Breast epithelium (tissue), 4 donors: ENCODE measurements around the gene EEF1AKMT1. TPM values are rescaled to one million over a fixed set of nuclear protein-coding genes. Genes with fewer than 3 reads are reported as not detected.

Experiments used
- DNase-seq, 2 donors: peaks; one replicate each; pipeline ENCODE4 v3.0.0-alpha.2; 2019; ENCODE audit warnings: low spot score in 2 of 2
- H3K27ac ChIP-seq, 2 donors: fragments of 200-600 bp; sonication (generic) in 1 of 2; one replicate each; pipeline ENCODE4 v1.5.1; 2016 to 2019; ENCODE audit warnings: mild to moderate bottlenecking in 1 of 2
- H3K27me3 ChIP-seq, 2 donors: fragments of 200-600 bp; sonication (generic) in 1 of 2; one replicate each; pipeline versions ENCODE4 v1.5.1 to v1.6.0; 2017 to 2019; ENCODE audit warnings: control low read depth in 1 of 2, mild to moderate bottlenecking in 1 of 2
- H3K36me3 ChIP-seq: fragments of 200-600 bp; one replicate; pipeline ENCODE4 v1.5.1; 2019
- H3K4me1 ChIP-seq, 2 donors: fragments of 200-600 bp; sonication (generic); one replicate each; pipeline ENCODE4 v1.5.1; 2016 to 2019; ENCODE audit warnings: control low read depth in 1 of 2
- H3K4me3 ChIP-seq, 3 donors: fragments of 200-600 bp; sonication (generic); 1 replicate in 2 of 3; 2 replicates in 1 of 3; pipeline ENCODE4 v1.5.1; 2016 to 2019; ENCODE audit warnings: mild to moderate bottlenecking in 3 of 3, moderate library complexity in 2 of 3
- H3K9me3 ChIP-seq, 2 donors: fragments of 200-600 bp; sonication (generic) in 1 of 2; one replicate each; pipeline ENCODE4 v1.5.1; 2016 to 2019; ENCODE audit warnings: control low read depth in 1 of 2
- POLR2A ChIP-seq: fragments of 450-650 bp; IDR thresholded peaks from one replicate; pipeline ENCODE4 v1.6.1; 2016; ENCODE audit warnings: antibody characterized with exemption, mild to moderate bottlenecking, moderate library complexity
- POLR2AphosphoS5 ChIP-seq, 3 donors: sonication (generic); formaldehyde crosslinking; IDR thresholded peaks; one replicate each; pipeline ENCODE4 v1.6.1; 2017; ENCODE audit warnings: antibody characterized with exemption in 3 of 3
- intact Hi-C: fragments of 100-400 bp; cut with DNase I; formaldehyde crosslinking; loops from one replicate; pipeline ENCODE4 v1.15.1; 2023; ENCODE audit warnings: low total_unique reads
- total RNA-seq, 3 donors: library from RNA; depleted of rRNA; stranded (reverse); fragments of >200 nt; gene quantifications; one replicate each; pipeline ENCODE4 v1.1.0, GENCODE V29; 2016
- TF ChIP-seq, protein P1 (sequence below), 3 donors: fragments of 450-650 bp; IDR thresholded peaks; one replicate each; pipeline ENCODE4 v1.5.1; 2016 to 2017; ENCODE audit warnings: antibody characterized with exemption in 3 of 3, mild to moderate bottlenecking in 3 of 3, moderate library complexity in 3 of 3

The EEF1AKMT1 gene, protein sequence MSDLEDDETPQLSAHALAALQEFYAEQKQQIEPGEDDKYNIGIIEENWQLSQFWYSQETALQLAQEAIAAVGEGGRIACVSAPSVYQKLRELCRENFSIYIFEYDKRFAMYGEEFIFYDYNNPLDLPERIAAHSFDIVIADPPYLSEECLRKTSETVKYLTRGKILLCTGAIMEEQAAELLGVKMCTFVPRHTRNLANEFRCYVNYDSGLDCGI
- 10 to 100 TPM in 2 of 3 donors, 1 to 10 TPM in 1; 9.0 to 16.1 (median 13.5) TPM for total RNA-seq

DNA sequence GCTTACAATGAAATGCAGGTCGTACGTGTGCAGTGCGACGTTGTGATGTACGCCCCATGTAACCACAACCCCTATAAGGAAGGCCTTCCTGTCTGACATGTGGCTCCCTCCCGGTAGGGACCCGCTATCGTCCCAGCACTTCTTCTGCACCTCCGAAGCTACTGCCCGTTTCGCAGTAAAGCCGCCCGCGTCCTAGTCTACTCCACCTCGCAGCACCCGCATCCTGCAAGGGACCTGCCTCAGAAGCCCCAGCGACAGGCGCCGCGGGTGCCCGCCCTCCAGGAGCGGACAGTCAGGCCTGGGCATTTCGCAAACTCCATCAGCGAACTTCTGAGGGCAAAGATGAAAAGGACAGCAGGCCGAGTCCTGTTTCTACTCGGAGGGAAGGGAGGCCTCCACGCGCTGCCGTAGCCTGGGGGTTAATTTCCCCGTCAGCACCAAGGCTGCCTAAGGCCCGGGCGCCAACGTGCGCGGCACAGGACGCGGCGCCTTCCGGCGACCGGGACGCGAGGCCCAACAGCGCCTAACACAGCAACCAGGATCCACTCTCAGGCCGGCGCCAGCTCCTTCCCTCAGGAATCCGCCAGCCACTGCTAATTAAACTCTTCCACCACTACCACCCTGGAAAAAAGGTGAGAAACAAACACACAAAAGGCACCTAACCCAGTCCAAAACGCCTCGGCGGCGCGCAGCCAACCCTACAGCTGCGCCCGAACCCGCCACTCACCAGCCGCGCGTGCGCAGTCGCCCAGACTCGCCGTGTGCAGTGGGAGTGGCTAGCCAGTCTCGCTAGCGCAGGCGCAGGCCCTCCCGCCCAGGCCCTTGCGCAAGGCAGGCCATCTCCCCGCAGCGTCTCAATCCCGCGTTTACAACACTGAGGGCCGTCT, at the start of gene EEF1AKMT1:
Gene EEF1AKMT1, minus strand, starts transcription at position 768 of the 887 bp plus-strand sequence. CDS start 16,363 bp downstream, outside the sequence.
- Histone ChIP-seq H3K27ac (peak within 1 kb of the TSS; percentile 92 to 93), H3K4me3 (peak within 1 kb of the TSS; percentile 69 to 70 (median 70)), H3K27me3 (no peaks in the 10 kb centered on the region), H3K9me3 (peaks cover 0 to 15% of the 10 kb centered on the region in 2 donors), H3K36me3 (no peaks in the 10 kb centered on the region), H3K4me1 (peaks cover 3 to 6% of the 10 kb centered on the region in 2 donors)
- DNase-seq: peak; percentile 83 to 91
- intact Hi-C loops: no loop called here
- TF ChIP-seq, protein P1, sequence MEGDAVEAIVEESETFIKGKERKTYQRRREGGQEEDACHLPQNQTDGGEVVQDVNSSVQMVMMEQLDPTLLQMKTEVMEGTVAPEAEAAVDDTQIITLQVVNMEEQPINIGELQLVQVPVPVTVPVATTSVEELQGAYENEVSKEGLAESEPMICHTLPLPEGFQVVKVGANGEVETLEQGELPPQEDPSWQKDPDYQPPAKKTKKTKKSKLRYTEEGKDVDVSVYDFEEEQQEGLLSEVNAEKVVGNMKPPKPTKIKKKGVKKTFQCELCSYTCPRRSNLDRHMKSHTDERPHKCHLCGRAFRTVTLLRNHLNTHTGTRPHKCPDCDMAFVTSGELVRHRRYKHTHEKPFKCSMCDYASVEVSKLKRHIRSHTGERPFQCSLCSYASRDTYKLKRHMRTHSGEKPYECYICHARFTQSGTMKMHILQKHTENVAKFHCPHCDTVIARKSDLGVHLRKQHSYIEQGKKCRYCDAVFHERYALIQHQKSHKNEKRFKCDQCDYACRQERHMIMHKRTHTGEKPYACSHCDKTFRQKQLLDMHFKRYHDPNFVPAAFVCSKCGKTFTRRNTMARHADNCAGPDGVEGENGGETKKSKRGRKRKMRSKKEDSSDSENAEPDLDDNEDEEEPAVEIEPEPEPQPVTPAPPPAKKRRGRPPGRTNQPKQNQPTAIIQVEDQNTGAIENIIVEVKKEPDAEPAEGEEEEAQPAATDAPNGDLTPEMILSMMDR (IDR thresholded peaks at IDR 0.05): no peak
- peak; percentile 89 to 94 (median 91) for TF ChIP-seq POLR2AphosphoS5 (IDR thresholded peaks at IDR 0.05)
- TF ChIP-seq POLR2A: peak; percentile 80

DNA sequence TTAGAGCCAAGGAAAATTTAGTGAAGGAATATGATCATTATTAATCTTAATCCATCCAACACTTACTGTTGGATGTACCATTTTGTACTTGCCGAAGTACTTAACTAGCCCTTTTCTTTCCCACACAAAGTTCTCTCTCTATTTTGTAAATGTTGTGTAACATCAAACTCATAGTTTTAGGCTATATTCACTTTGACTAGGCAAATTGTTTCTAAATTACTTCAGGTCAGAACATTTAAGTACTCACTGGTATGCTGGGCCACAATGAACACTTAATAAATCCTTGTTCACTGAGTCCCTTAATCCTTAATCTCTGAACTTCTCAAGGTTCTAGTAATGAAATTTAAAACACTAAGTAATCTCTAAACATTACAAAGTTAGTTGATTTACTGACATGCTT, 49.3 kb upstream of the EEF1AKMT1 start:
- DNase-seq: no peak
- no peaks in the 10 kb centered on the region for H3K4me1 ChIP-seq
- H3K27me3 ChIP-seq: no peaks in the 10 kb centered on the region
- TF ChIP-seq POLR2AphosphoS5 (IDR thresholded peaks at IDR 0.05) (no peak), POLR2A (no peak)
- TF ChIP-seq, protein P1 (IDR thresholded peaks at IDR 0.05): no peak
- no peak overlapping the region for H3K4me3 ChIP-seq
- intact Hi-C loops: no loop called here
- H3K9me3 ChIP-seq: no peaks in the 10 kb centered on the region
- no peaks in the 10 kb centered on the region for H3K36me3 ChIP-seq
- H3K27ac ChIP-seq: no peak overlapping the region

DNA sequence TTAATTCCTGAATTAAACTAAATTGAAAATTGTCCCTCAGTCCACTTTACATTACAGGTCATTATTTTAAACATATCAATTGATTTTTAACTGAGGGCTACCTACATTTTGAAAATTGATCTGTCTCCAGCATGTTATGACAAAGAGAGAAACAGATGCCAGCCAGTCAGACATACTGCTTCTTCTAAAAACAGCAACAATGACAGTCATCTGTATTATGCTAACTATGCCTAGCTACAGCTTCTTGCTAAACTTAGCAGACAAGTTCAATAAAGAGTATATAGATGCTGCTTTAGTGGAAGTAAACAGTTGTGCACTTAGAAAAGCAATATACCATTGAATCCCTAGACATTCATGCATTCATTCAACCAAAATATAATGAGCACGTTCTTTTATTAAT, 48.6 kb upstream of the EEF1AKMT1 start:
- no peaks in the 10 kb centered on the region for H3K4me1 ChIP-seq
- intact Hi-C loops: no loop called here

DNA sequence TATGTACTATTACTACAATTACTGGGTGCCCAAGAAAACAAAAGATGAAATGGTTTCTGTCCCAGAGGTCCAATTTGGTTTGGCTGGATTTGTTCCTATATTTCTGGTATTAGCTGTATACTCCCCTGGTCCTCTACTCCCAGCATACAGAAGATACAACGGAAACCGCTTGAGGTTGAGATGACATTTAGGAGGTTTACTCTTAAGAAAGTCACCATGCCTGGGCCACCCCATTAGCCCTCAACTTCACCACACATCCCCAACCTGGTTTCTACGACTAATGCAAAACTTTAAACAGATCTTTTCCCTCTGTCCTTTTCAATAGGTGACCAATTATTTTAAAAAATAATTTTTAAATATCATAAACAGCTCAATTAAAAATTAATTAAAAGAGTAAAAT, 46.0 kb upstream of the EEF1AKMT1 start:
- H3K27ac ChIP-seq: no peak overlapping the region
- no peaks in the 10 kb centered on the region for H3K4me1 ChIP-seq
- intact Hi-C loops: no loop called here
- no peak overlapping the region for H3K4me3 ChIP-seq
- H3K27me3 ChIP-seq: no peaks in the 10 kb centered on the region
- no peaks in the 10 kb centered on the region for H3K36me3 ChIP-seq
- DNase-seq: no peak
- TF ChIP-seq POLR2AphosphoS5 (IDR thresholded peaks at IDR 0.05) (no peak), POLR2A (no peak)
- TF ChIP-seq, protein P1 (IDR thresholded peaks at IDR 0.05): no peak
- H3K9me3 ChIP-seq: no peaks in the 10 kb centered on the region

More for the DNA sequence above, 48.6 kb upstream of the EEF1AKMT1 start:
- no peaks in the 10 kb centered on the region for H3K36me3 ChIP-seq
- TF ChIP-seq POLR2A (no peak), POLR2AphosphoS5 (IDR thresholded peaks at IDR 0.05) (no peak)
- TF ChIP-seq, protein P1 (IDR thresholded peaks at IDR 0.05): no peak
- H3K4me3 ChIP-seq: no peak overlapping the region
- H3K9me3 ChIP-seq: no peaks in the 10 kb centered on the region
- no peaks in the 10 kb centered on the region for H3K27me3 ChIP-seq
- DNase-seq: no peak
- no peak overlapping the region for H3K27ac ChIP-seq

DNA sequence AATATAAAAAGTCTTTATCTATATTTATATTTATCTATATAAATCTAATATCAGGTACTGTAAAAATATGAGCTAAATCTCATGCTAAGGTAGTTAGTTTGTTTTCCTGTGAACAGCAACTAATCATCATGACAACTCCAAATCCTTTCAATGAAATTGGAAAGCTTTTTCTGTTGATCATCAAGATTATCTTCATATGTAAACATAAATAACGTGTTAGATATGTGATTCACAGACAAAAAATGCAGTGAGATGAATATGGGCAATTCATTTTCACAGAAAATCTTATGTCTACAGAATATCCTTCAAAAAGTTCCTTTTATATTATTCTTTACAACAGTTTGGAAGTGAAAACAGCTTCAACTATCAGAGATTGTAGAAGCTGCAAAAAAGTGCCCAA, 41.7 kb upstream of the EEF1AKMT1 start:
- TF ChIP-seq, protein P1 (IDR thresholded peaks at IDR 0.05): no peak
- no peak for TF ChIP-seq POLR2AphosphoS5 (IDR thresholded peaks at IDR 0.05)
- TF ChIP-seq POLR2A: no peak
- Histone ChIP-seq H3K27ac (peak overlapping the region in 1 of 2 donors; percentile 48), H3K36me3 (no peaks in the 10 kb centered on the region), H3K9me3 (no peaks in the 10 kb centered on the region), H3K4me3 (no peak overlapping the region), H3K4me1 (no peaks in the 10 kb centered on the region), H3K27me3 (no peaks in the 10 kb centered on the region)
- intact Hi-C loops: no loop called here
- DNase-seq: no peak
